H9 (cell line): Measurements from ENCODE around the gene MYO18B. TPM values are rescaled to one million over a fixed set of nuclear protein-coding genes. Genes with fewer than 3 reads are reported as not detected.

ENCODE experiments used
- DNase-seq: peaks from one replicate; pipeline ENCODE4 v3.0.0-alpha.2; 2017
- H2AFZ ChIP-seq: one replicate; pipeline ENCODE4 v1.6.1; 2013; ENCODE audit warnings: mild to moderate bottlenecking, low read length, control low read depth, moderate library complexity
- H2AK5ac ChIP-seq: 2 replicates; pipeline ENCODE4 v1.6.1; 2013; ENCODE audit warnings: low read length, control low read depth, mixed read lengths; ENCODE audit not compliant: insufficient read length
- H2BK120ac ChIP-seq: one replicate; pipeline ENCODE4 v1.6.1; 2013; ENCODE audit warnings: low read depth, mild to moderate bottlenecking, low read length, control low read depth, inconsistent platforms; ENCODE audit not compliant: poor library complexity, severe bottlenecking
- H2BK12ac ChIP-seq: 2 replicates; pipeline ENCODE4 v1.6.1; 2013; ENCODE audit warnings: low read length, control low read depth, mixed read lengths, low read depth; ENCODE audit not compliant: insufficient read length
- H2BK15ac ChIP-seq: 2 replicates; pipeline ENCODE4 v1.6.1; 2013; ENCODE audit warnings: low read depth, low read length, control low read depth
- H2BK20ac ChIP-seq: one replicate; pipeline ENCODE4 v1.6.1; 2013; ENCODE audit warnings: low read depth, mild to moderate bottlenecking, low read length, control low read depth, inconsistent platforms; ENCODE audit not compliant: poor library complexity, severe bottlenecking
- H2BK5ac ChIP-seq: 2 replicates; pipeline ENCODE4 v1.6.1; 2013; ENCODE audit warnings: low read length, control low read depth, mixed read lengths; ENCODE audit not compliant: insufficient read length
- H3K14ac ChIP-seq: 2 replicates; pipeline ENCODE4 v1.6.1; 2013; ENCODE audit warnings: low read length, control low read depth; ENCODE audit not compliant: insufficient read depth
- H3K18ac ChIP-seq: 2 replicates; pipeline ENCODE4 v1.6.1; 2013; ENCODE audit warnings: low read depth, mild to moderate bottlenecking, mixed read lengths, low read length, control low read depth; ENCODE audit not compliant: insufficient read length
- H3K23ac ChIP-seq: 2 replicates; pipeline ENCODE4 v1.6.1; 2013; ENCODE audit warnings: low read length, control low read depth, mixed read lengths, low read depth; ENCODE audit not compliant: insufficient read length
- H3K23me2 ChIP-seq: 2 replicates; pipeline ENCODE4 v1.6.1; 2013; ENCODE audit warnings: low read depth, mild to moderate bottlenecking, mixed read lengths, low read length, control low read depth; ENCODE audit not compliant: insufficient read length, poor library complexity, severe bottlenecking
- H3K27ac ChIP-seq: 2 replicates; pipeline ENCODE4 v1.5.1; 2013; ENCODE audit warnings: low read length, control low read depth, mixed read lengths, low read depth; ENCODE audit not compliant: insufficient read length
- H3K27me3 ChIP-seq: 2 replicates; pipeline ENCODE4 v1.6.1; 2013; ENCODE audit warnings: low read length, control low read depth, inconsistent platforms; ENCODE audit not compliant: insufficient read depth
- H3K4ac ChIP-seq: 2 replicates; pipeline ENCODE4 v1.6.1; 2013; ENCODE audit warnings: low read depth, mild to moderate bottlenecking, control low read depth, inconsistent platforms, low read length, moderate library complexity
- H3K4me1 ChIP-seq: 2 replicates; pipeline ENCODE4 v1.6.1; 2013; ENCODE audit warnings: low read length, control low read depth, inconsistent platforms; ENCODE audit not compliant: insufficient read depth
- H3K4me2 ChIP-seq: 2 replicates; pipeline ENCODE4 v1.6.1; 2013; ENCODE audit warnings: low read length, control low read depth, mixed read lengths; ENCODE audit not compliant: insufficient read length, insufficient read depth
- H3K56ac ChIP-seq: 2 replicates; pipeline ENCODE4 v1.6.1; 2013; ENCODE audit warnings: low read depth, mild to moderate bottlenecking, mixed read lengths, low read length, control low read depth; ENCODE audit not compliant: insufficient read length
- H3K79me1 ChIP-seq: 2 replicates; pipeline ENCODE4 v1.6.1; 2013; ENCODE audit warnings: low read depth, mild to moderate bottlenecking, moderate library complexity, low read length, control low read depth, inconsistent platforms; ENCODE audit not compliant: insufficient read depth, poor library complexity, severe bottlenecking
- H3K79me2 ChIP-seq: 2 replicates; pipeline ENCODE4 v1.6.1; 2013; ENCODE audit warnings: low read length, control low read depth, inconsistent platforms; ENCODE audit not compliant: insufficient read depth
- H3K9ac ChIP-seq: 2 replicates; pipeline ENCODE4 v1.6.1; 2013; ENCODE audit warnings: low read length, control low read depth, mixed read lengths; ENCODE audit not compliant: insufficient read length; ENCODE audit errors: extremely low read depth
- H3K9me3 ChIP-seq: one replicate; pipeline ENCODE4 v1.6.1; 2013; ENCODE audit warnings: low read depth, low read length, inconsistent platforms; ENCODE audit not compliant: control insufficient read depth
- H3T11ph ChIP-seq: one replicate; pipeline ENCODE4 v1.6.1; 2013; ENCODE audit warnings: mild to moderate bottlenecking, low read length, control low read depth, inconsistent platforms
- H4K20me1 ChIP-seq: one replicate; pipeline ENCODE4 v1.6.1; 2013; ENCODE audit not compliant: control insufficient read depth, insufficient read length, insufficient read depth
- H4K5ac ChIP-seq: 2 replicates; pipeline ENCODE4 v1.6.1; 2013; ENCODE audit warnings: low read depth, mild to moderate bottlenecking, mixed read lengths, low read length, control low read depth; ENCODE audit not compliant: insufficient read length
- H4K8ac ChIP-seq: replicated peaks from 2 replicates; pipeline ENCODE4 v1.6.1; 2013; ENCODE audit warnings: low read length, control low read depth, mixed read lengths, low read depth; ENCODE audit not compliant: insufficient read length
- H4K91ac ChIP-seq: 2 replicates; pipeline ENCODE4 v1.6.1; 2013; ENCODE audit warnings: low read depth, mild to moderate bottlenecking, moderate library complexity, mixed read lengths, low read length, control low read depth; ENCODE audit not compliant: insufficient read length
- H3K27ac Mint-ChIP-seq, 3 experiments: 2 replicates in 2 of 3; 3 replicates in 1 of 3; pipeline ENCODE4 v1.8.0; 2020 to 2021; ENCODE audit warnings: mixed read lengths in 3 of 3, mild to moderate bottlenecking in 1 of 3, moderate library complexity in 1 of 3
- H3K27me3 Mint-ChIP-seq: 2 replicates; pipeline ENCODE4 v1.8.0; 2021; ENCODE audit warnings: low read depth, mild to moderate bottlenecking, moderate library complexity, mixed read lengths
- H3K36me3 Mint-ChIP-seq, 3 experiments: 2 replicates in 2 of 3; 3 replicates in 1 of 3; pipeline ENCODE4 v1.8.0; 2020 to 2021; ENCODE audit warnings: low read depth in 3 of 3, mixed read lengths in 3 of 3; ENCODE audit not compliant: insufficient read depth in 1 of 3
- H3K4me1 Mint-ChIP-seq, 2 experiments: 2 replicates each; pipeline ENCODE4 v1.8.0; 2020; ENCODE audit warnings: mixed read lengths in 2 of 2
- H3K4me3 Mint-ChIP-seq, 2 experiments: 2 replicates in 1 of 2; 3 replicates in 1 of 2; pipeline ENCODE4 v1.8.0; 2020 to 2021; ENCODE audit warnings: mild to moderate bottlenecking in 2 of 2, mixed read lengths in 2 of 2, moderate library complexity in 1 of 2
- H3K9me3 Mint-ChIP-seq, 2 experiments: 2 replicates in 1 of 2; 3 replicates in 1 of 2; pipeline ENCODE4 v1.8.0; 2020; ENCODE audit warnings: mild to moderate bottlenecking in 2 of 2, mixed read lengths in 2 of 2, moderate library complexity in 1 of 2
- CTCF ChIP-seq: fragments of 200-600 bp; sonication (generic); conservative IDR thresholded peaks from 3 replicates; pipeline ENCODE4 v1.8.0; 2021; ENCODE audit warnings: antibody characterized with exemption, mild to moderate bottlenecking
- WGBS: extraction: QIAGEN DNeasy Blood & Tissue Kit; methylation state at CpG from one replicate; pipeline ENCODE4 v1.1.7; 2013; ENCODE audit warnings: missing lambda C conversion rate, low lambda C conversion rate, mixed read lengths; ENCODE audit not compliant: insufficient read length; ENCODE audit errors: extremely low coverage; 5-methylcytosine and 5-hydroxymethylcytosine counted together
- total RNA-seq: library from RNA; stranded (reverse); gene quantifications from 2 replicates; pipeline ENCODE4 v1.2.1, GENCODE V29; 2021

Gene MYO18B
- total RNA-seq, 1 experiment from 2014 or later = 0.46 TPM

- no peaks in the 10 kb centered on the region for H3K36me3 Mint-ChIP-seq
- Histone ChIP-seq H4K91ac (no peak overlapping the region), H3K18ac (no peak overlapping the region), H2BK15ac (no peak overlapping the region), H3K27ac (no peak overlapping the region), H3K27me3 (no peaks in the 10 kb centered on the region), H2AFZ (no peak overlapping the region), H2BK12ac (no peak overlapping the region), H3K79me2 (no peaks in the 10 kb centered on the region), H3K56ac (no peak overlapping the region), H3K4me1 (0 out of 2 replicates have a peak, but pooled peaks cover 3% of the 10 kb centered on the region), H4K20me1 (no peaks in the 10 kb centered on the region), H4K8ac (no peak overlapping the region), H2BK20ac (no peak overlapping the region), H3K4ac (no peak overlapping the region), H3K79me1 (no peaks in the 10 kb centered on the region), H2BK120ac (no peak overlapping the region), H3K23me2 (no peaks in the 10 kb centered on the region), H2BK5ac (no peak overlapping the region), H3T11ph (no peak overlapping the region), H3K14ac (no peak overlapping the region), H3K9ac (no peak overlapping the region), H2AK5ac (no peak overlapping the region), H3K23ac (no peak overlapping the region), H3K4me2 (no peak overlapping the region), H3K9me3 (no peaks in the 10 kb centered on the region), H4K5ac (no peak overlapping the region)
- no peak overlapping the region for H3K27ac Mint-ChIP-seq
- H3K27me3 Mint-ChIP-seq = peaks cover 2% of the 10 kb centered on the region; the same call in 1 of the 2 replicates
- no peaks in the 10 kb centered on the region for H3K9me3 Mint-ChIP-seq
- TF ChIP-seq CTCF = no peak
- H3K4me3 Mint-ChIP-seq = no peak overlapping the region
- peaks cover 10 to 14% of the 10 kb centered on the region in 2 experiments for H3K4me1 Mint-ChIP-seq
- no CpG with 5 or more reads among the region's 3 CpGs for WGBS
- no peak for DNase-seq
Measured at GRCh38 chr22:25900390-25900789, 158.4 kb downstream of the MYO18B start.
